ENCODE data around the gene PDCL3. TPM values are rescaled to one million over a fixed set of nuclear protein-coding genes. Genes with fewer than 3 reads are reported as not detected.

The PDCL3 gene
- total RNA-seq, 1 experiment from 2014 or later: 22.1 TPM

DNA sequence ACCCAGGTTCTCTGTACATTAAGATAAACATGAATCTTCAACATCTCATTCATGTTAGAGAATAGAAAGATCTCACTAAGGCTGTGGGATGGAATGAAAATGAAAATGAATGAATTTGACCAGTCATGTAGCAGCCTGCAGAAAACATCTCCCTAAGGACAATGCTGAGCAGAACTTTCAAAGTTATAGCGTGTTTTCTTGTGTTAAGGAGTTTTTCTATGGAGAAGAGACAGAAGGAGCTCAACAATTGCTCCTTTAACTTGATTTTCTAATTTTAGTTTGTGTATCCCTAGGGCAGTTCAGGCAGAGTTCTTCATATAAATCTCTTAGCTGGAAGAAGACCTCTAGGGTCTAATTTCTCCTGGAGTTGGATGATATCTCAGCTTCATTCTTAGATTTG lies 45.2 kb upstream of the PDCL3 start (continued):
- no peak for TF ChIP-seq NR3C1 (CRISPR knock-in tag; conservative IDR thresholded peaks at IDR 0.05; ENCODE audit: low read depth)
- TF ChIP-seq IRF2 (CRISPR knock-in tag; IDR thresholded peaks at IDR 0.05; ENCODE audit: borderline replicate concordance, low read depth): no peak
- no peak for TF ChIP-seq ZNF317 (CRISPR knock-in tag; IDR thresholded peaks at IDR 0.05; ENCODE audit: borderline replicate concordance, low read depth)
- no peak for TF ChIP-seq SOX15 (CRISPR knock-in tag; IDR thresholded peaks at IDR 0.05)

DNA sequence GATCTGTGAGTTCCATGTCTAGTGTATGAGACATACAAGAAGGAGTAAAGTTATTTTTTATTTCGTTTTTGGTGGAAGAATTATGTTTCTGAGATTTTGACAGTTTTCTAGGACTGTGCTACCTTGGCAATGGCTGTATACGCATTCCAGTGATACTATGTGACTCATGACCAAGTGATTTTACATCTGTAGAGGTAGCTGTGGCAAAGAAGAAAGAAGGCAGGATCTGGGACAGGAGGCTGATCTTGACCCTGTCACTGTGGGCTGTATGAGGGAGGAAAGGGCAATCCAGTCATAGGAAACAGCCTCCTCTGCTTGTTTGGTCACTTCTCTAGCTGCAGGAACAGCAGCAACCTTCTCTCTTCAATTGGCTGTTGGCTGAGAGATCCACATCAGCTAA lies 44.0 kb upstream of the PDCL3 start:
- Mint-ChIP-seq H3K4me3 (no peak overlapping the region), H3K4me1 (no peaks in the 10 kb centered on the region), H3K9me3 (peaks cover 19% of the 10 kb centered on the region), H3K27ac (no peak overlapping the region), H3K36me3 (no peaks in the 10 kb centered on the region), H3K27me3 (ENCODE audit: low read depth) (peaks cover 2% of the 10 kb centered on the region; the same call in 1 of the 2 replicates)
- POLR2A ChIA-PET: no interaction called here
- CTCF ChIA-PET: interaction anchor here (1.2 kb wide), 1 partner anchor 256 kb away, joined by 3 read pairs; no protein-coding TSS in a partner anchor
- TF ChIP-seq NFYB (CRISPR knock-in tag; conservative IDR thresholded peaks at IDR 0.05; ENCODE audit: low read depth) (no peak), FOXJ3 (CRISPR knock-in tag; IDR thresholded peaks at IDR 0.05; ENCODE audit: borderline replicate concordance) (no peak), ZNF317 (CRISPR knock-in tag; IDR thresholded peaks at IDR 0.05; ENCODE audit: borderline replicate concordance, low read depth) (no peak), ZNF121 (CRISPR knock-in tag; IDR thresholded peaks at IDR 0.05) (no peak), ETV6 (CRISPR knock-in tag; IDR thresholded peaks at IDR 0.05) (no peak), ZNF138 (CRISPR knock-in tag; conservative IDR thresholded peaks at IDR 0.05) (no peak), ZNF232 (CRISPR knock-in tag; IDR thresholded peaks at IDR 0.05) (no peak)
- TF ChIP-seq, protein P1, sequence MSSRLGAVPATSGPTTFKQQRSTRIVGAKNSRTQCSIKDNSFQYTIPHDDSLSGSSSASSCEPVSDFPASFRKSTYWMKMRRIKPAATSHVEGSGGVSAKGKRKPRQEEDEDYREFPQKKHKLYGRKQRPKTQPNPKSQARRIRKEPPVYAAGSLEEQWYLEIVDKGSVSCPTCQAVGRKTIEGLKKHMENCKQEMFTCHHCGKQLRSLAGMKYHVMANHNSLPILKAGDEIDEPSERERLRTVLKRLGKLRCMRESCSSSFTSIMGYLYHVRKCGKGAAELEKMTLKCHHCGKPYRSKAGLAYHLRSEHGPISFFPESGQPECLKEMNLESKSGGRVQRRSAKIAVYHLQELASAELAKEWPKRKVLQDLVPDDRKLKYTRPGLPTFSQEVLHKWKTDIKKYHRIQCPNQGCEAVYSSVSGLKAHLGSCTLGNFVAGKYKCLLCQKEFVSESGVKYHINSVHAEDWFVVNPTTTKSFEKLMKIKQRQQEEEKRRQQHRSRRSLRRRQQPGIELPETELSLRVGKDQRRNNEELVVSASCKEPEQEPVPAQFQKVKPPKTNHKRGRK (CRISPR knock-in tag; IDR thresholded peaks at IDR 0.05; ENCODE audit: borderline replicate concordance): no peak
- TF ChIP-seq, protein P2, sequence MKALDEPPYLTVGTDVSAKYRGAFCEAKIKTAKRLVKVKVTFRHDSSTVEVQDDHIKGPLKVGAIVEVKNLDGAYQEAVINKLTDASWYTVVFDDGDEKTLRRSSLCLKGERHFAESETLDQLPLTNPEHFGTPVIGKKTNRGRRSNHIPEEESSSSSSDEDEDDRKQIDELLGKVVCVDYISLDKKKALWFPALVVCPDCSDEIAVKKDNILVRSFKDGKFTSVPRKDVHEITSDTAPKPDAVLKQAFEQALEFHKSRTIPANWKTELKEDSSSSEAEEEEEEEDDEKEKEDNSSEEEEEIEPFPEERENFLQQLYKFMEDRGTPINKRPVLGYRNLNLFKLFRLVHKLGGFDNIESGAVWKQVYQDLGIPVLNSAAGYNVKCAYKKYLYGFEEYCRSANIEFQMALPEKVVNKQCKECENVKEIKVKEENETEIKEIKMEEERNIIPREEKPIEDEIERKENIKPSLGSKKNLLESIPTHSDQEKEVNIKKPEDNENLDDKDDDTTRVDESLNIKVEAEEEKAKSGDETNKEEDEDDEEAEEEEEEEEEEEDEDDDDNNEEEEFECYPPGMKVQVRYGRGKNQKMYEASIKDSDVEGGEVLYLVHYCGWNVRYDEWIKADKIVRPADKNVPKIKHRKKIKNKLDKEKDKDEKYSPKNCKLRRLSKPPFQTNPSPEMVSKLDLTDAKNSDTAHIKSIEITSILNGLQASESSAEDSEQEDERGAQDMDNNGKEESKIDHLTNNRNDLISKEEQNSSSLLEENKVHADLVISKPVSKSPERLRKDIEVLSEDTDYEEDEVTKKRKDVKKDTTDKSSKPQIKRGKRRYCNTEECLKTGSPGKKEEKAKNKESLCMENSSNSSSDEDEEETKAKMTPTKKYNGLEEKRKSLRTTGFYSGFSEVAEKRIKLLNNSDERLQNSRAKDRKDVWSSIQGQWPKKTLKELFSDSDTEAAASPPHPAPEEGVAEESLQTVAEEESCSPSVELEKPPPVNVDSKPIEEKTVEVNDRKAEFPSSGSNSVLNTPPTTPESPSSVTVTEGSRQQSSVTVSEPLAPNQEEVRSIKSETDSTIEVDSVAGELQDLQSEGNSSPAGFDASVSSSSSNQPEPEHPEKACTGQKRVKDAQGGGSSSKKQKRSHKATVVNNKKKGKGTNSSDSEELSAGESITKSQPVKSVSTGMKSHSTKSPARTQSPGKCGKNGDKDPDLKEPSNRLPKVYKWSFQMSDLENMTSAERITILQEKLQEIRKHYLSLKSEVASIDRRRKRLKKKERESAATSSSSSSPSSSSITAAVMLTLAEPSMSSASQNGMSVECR (CRISPR knock-in tag; IDR thresholded peaks at IDR 0.05; ENCODE audit: borderline replicate concordance): no peak
- TF ChIP-seq, protein P3, sequence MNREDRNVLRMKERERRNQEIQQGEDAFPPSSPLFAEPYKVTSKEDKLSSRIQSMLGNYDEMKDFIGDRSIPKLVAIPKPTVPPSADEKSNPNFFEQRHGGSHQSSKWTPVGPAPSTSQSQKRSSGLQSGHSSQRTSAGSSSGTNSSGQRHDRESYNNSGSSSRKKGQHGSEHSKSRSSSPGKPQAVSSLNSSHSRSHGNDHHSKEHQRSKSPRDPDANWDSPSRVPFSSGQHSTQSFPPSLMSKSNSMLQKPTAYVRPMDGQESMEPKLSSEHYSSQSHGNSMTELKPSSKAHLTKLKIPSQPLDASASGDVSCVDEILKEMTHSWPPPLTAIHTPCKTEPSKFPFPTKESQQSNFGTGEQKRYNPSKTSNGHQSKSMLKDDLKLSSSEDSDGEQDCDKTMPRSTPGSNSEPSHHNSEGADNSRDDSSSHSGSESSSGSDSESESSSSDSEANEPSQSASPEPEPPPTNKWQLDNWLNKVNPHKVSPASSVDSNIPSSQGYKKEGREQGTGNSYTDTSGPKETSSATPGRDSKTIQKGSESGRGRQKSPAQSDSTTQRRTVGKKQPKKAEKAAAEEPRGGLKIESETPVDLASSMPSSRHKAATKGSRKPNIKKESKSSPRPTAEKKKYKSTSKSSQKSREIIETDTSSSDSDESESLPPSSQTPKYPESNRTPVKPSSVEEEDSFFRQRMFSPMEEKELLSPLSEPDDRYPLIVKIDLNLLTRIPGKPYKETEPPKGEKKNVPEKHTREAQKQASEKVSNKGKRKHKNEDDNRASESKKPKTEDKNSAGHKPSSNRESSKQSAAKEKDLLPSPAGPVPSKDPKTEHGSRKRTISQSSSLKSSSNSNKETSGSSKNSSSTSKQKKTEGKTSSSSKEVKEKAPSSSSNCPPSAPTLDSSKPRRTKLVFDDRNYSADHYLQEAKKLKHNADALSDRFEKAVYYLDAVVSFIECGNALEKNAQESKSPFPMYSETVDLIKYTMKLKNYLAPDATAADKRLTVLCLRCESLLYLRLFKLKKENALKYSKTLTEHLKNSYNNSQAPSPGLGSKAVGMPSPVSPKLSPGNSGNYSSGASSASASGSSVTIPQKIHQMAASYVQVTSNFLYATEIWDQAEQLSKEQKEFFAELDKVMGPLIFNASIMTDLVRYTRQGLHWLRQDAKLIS (CRISPR knock-in tag; IDR thresholded peaks at IDR 0.05; ENCODE audit: borderline replicate concordance): no peak
- DNase-seq (ENCODE audit: low spot score) (no peak), ATAC-seq (no peak)

DNA sequence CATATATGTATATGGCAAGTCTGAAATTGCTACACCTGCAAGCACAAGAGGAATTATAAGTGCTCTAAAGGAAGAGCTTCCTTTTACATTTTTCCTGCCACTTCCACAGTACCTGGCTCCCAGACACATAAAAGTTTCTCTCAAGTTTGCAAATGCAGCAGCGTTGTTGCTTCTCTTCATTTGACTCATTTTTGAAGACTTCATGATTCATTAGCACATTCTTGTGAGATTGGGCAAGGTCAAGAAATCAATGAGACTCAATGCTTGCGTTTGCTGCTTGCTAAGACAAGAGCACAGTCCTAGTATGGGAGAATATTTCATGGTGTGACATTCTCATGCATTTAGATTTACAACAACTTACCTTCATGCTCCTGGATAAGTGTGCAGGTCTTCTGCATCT lies 42.6 kb upstream of the PDCL3 start:
- ChIA-PET CTCF (no interaction called here), POLR2A (no interaction called here)
- Mint-ChIP-seq H3K9me3 (peaks cover 19% of the 10 kb centered on the region), H3K36me3 (no peaks in the 10 kb centered on the region), H3K27ac (no peak overlapping the region), H3K4me1 (no peaks in the 10 kb centered on the region), H3K27me3 (ENCODE audit: low read depth) (peaks cover 2% of the 10 kb centered on the region; the same call in 1 of the 2 replicates), H3K4me3 (no peak overlapping the region)
- ATAC-seq (no peak), DNase-seq (ENCODE audit: low spot score) (no peak)
- TF ChIP-seq ZNF121 (CRISPR knock-in tag; IDR thresholded peaks at IDR 0.05): no peak
- TF ChIP-seq, protein P4, sequence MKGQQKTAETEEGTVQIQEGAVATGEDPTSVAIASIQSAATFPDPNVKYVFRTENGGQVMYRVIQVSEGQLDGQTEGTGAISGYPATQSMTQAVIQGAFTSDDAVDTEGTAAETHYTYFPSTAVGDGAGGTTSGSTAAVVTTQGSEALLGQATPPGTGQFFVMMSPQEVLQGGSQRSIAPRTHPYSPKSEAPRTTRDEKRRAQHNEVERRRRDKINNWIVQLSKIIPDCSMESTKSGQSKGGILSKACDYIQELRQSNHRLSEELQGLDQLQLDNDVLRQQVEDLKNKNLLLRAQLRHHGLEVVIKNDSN (CRISPR knock-in tag; IDR thresholded peaks at IDR 0.05): no peak
- TF ChIP-seq, protein P5, sequence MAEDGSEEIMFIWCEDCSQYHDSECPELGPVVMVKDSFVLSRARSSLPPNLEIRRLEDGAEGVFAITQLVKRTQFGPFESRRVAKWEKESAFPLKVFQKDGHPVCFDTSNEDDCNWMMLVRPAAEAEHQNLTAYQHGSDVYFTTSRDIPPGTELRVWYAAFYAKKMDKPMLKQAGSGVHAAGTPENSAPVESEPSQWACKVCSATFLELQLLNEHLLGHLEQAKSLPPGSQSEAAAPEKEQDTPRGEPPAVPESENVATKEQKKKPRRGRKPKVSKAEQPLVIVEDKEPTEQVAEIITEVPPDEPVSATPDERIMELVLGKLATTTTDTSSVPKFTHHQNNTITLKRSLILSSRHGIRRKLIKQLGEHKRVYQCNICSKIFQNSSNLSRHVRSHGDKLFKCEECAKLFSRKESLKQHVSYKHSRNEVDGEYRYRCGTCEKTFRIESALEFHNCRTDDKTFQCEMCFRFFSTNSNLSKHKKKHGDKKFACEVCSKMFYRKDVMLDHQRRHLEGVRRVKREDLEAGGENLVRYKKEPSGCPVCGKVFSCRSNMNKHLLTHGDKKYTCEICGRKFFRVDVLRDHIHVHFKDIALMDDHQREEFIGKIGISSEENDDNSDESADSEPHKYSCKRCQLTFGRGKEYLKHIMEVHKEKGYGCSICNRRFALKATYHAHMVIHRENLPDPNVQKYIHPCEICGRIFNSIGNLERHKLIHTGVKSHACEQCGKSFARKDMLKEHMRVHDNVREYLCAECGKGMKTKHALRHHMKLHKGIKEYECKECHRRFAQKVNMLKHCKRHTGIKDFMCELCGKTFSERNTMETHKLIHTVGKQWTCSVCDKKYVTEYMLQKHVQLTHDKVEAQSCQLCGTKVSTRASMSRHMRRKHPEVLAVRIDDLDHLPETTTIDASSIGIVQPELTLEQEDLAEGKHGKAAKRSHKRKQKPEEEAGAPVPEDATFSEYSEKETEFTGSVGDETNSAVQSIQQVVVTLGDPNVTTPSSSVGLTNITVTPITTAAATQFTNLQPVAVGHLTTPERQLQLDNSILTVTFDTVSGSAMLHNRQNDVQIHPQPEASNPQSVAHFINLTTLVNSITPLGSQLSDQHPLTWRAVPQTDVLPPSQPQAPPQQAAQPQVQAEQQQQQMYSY (CRISPR knock-in tag; IDR thresholded peaks at IDR 0.05): no peak
